Skeletal muscle tissue (tissue), 4 donors: ENCODE results near the gene PCDHGA1. TPM values are rescaled to one million over a fixed set of nuclear protein-coding genes. Genes with fewer than 3 reads are reported as not detected.

ENCODE experiments used
- H3K27ac ChIP-seq: one replicate; pipeline ENCODE4 v1.7.0; 2013; ENCODE audit warnings: mild to moderate bottlenecking, low read depth, low read length, inconsistent platforms
- H3K27me3 ChIP-seq, 3 donors: one replicate each; pipeline ENCODE4 v1.7.0; 2013; ENCODE audit warnings: low read length in 3 of 3; ENCODE audit not compliant: control insufficient read depth in 3 of 3, insufficient read depth in 3 of 3
- H3K36me3 ChIP-seq, 3 donors: one replicate each; pipeline ENCODE4 v1.7.0; 2013; ENCODE audit warnings: low read length in 3 of 3; ENCODE audit not compliant: control insufficient read depth in 3 of 3, insufficient read depth in 3 of 3
- H3K4me1 ChIP-seq, 3 donors: one replicate each; pipeline ENCODE4 v1.7.0; 2013; ENCODE audit warnings: low read length in 3 of 3, mild to moderate bottlenecking in 3 of 3; ENCODE audit not compliant: control insufficient read depth in 3 of 3, insufficient read depth in 3 of 3
- H3K4me3 ChIP-seq, 3 donors: one replicate each; pipeline ENCODE4 v1.7.0; 2013; ENCODE audit warnings: low read length in 3 of 3
- H3K9ac ChIP-seq, 3 donors: one replicate each; pipeline ENCODE4 v1.7.0; 2013; ENCODE audit warnings: low read length in 3 of 3, mild to moderate bottlenecking in 3 of 3, moderate library complexity in 2 of 3, low read depth in 1 of 3
- H3K9me3 ChIP-seq, 3 donors: one replicate each; pipeline ENCODE4 v1.7.0; 2013; ENCODE audit warnings: low read length in 3 of 3; ENCODE audit not compliant: control insufficient read depth in 3 of 3
- total RNA-seq: library from RNA; depleted of rRNA; stranded (reverse); fragments of >200 nt; gene quantifications from one replicate; pipeline ENCODE4 v1.2.3, GENCODE V29; 2014
- donor health status: Osteomylitis.

Gene PCDHGA1
- total RNA-seq, 1 donor from 2014 or later = 0.52 TPM

- peak overlapping the region in 2 of 3 donors; percentile 1 to 30 for H3K9ac ChIP-seq
Observed at GRCh38 chr5:141523991-141524390, 193.7 kb downstream of the PCDHGA1 start.

GRCh38 chr5:141524604-141525597 is 194.6 kb downstream of the PCDHGA1 start:
- Histone ChIP-seq H3K36me3 (peaks cover 24 to 48% (median 39%) of the 10 kb centered on the region in 3 donors), H3K4me3 (peak overlapping the region in 1 of 3 donors; percentile 12), H3K4me1 (peaks cover 68 to 71% (median 71%) of the 10 kb centered on the region in 3 donors), H3K9ac (peak overlapping the region in 2 of 3 donors; percentile 1 to 16), H3K27ac (peak overlapping the region; percentile 59), H3K27me3 (no peaks in the 10 kb centered on the region), H3K9me3 (no peaks in the 10 kb centered on the region)

More at GRCh38 chr5:141523991-141524390, 193.7 kb downstream of the PCDHGA1 start:
- Histone ChIP-seq H3K9me3 (no peaks in the 10 kb centered on the region), H3K36me3 (peaks cover 21 to 47% (median 45%) of the 10 kb centered on the region in 3 donors), H3K27me3 (no peaks in the 10 kb centered on the region), H3K4me3 (peak overlapping the region in 1 of 3 donors; percentile 31), H3K27ac (peak overlapping the region; percentile 59), H3K4me1 (peaks cover 68 to 71% (median 71%) of the 10 kb centered on the region in 3 donors)

- H3K27ac ChIP-seq = peak overlapping the region; percentile 59
- H3K36me3 ChIP-seq = peaks cover 24 to 48% (median 39%) of the 10 kb centered on the region in 3 donors
- H3K27me3 ChIP-seq = no peaks in the 10 kb centered on the region
- no peak overlapping the region for H3K9ac ChIP-seq
- no peak overlapping the region for H3K4me3 ChIP-seq
- H3K9me3 ChIP-seq = no peaks in the 10 kb centered on the region
- H3K4me1 ChIP-seq = peaks cover 61 to 66% (median 65%) of the 10 kb centered on the region in 3 donors
Observed at GRCh38 chr5:141525653-141526052, 195.3 kb downstream of the PCDHGA1 start.

GRCh38 chr5:141527426-141527825 is 197.1 kb downstream of the PCDHGA1 start:
- Histone ChIP-seq H3K9ac (no peak overlapping the region), H3K36me3 (peaks cover 25 to 58% (median 42%) of the 10 kb centered on the region in 3 donors), H3K9me3 (no peaks in the 10 kb centered on the region), H3K4me3 (no peak overlapping the region), H3K27ac (no peak overlapping the region), H3K4me1 (peaks cover 43 to 48% (median 48%) of the 10 kb centered on the region in 3 donors), H3K27me3 (no peaks in the 10 kb centered on the region)

- peaks cover 35 to 39% (median 38%) of the 10 kb centered on the region in 3 donors for H3K4me1 ChIP-seq
- H3K9me3 ChIP-seq = no peaks in the 10 kb centered on the region
- peak overlapping the region; percentile 80 for H3K27ac ChIP-seq
- H3K27me3 ChIP-seq = no peaks in the 10 kb centered on the region
- no peak overlapping the region for H3K4me3 ChIP-seq
- peak overlapping the region in 2 of 3 donors; percentile 40 to 60 for H3K9ac ChIP-seq
- H3K36me3 ChIP-seq = peaks cover 29 to 61% (median 38%) of the 10 kb centered on the region in 3 donors
Observed at GRCh38 chr5:141528291-141528984, 198.1 kb downstream of the PCDHGA1 start.

GRCh38 chr5:141529002-141529401 is 198.7 kb downstream of the PCDHGA1 start:
- H3K9me3 ChIP-seq = no peaks in the 10 kb centered on the region
- H3K9ac ChIP-seq = peak overlapping the region; percentile 28 to 60 (median 60)
- H3K36me3 ChIP-seq = peaks cover 32 to 60% (median 34%) of the 10 kb centered on the region in 3 donors
- no peak overlapping the region for H3K4me3 ChIP-seq
- H3K27me3 ChIP-seq = no peaks in the 10 kb centered on the region
- peaks cover 32 to 35% (median 34%) of the 10 kb centered on the region in 3 donors for H3K4me1 ChIP-seq
- peak overlapping the region; percentile 80 for H3K27ac ChIP-seq

- Histone ChIP-seq H3K9ac (no peak overlapping the region), H3K9me3 (no peaks in the 10 kb centered on the region), H3K36me3 (peaks cover 30 to 62% (median 36%) of the 10 kb centered on the region in 3 donors), H3K27ac (peak overlapping the region; percentile 80), H3K4me3 (no peak overlapping the region), H3K27me3 (no peaks in the 10 kb centered on the region), H3K4me1 (peaks cover 23 to 26% (median 25%) of the 10 kb centered on the region in 3 donors)
Observed at GRCh38 chr5:141529873-141530272, 199.6 kb downstream of the PCDHGA1 start.

GRCh38 chr5:141532726-141533125 is 202.4 kb downstream of the PCDHGA1 start:
- Histone ChIP-seq H3K9ac (no peak overlapping the region), H3K4me1 (peaks cover 16 to 21% (median 19%) of the 10 kb centered on the region in 3 donors), H3K9me3 (no peaks in the 10 kb centered on the region), H3K27ac (no peak overlapping the region), H3K36me3 (peaks cover 18 to 40% (median 20%) of the 10 kb centered on the region in 3 donors), H3K4me3 (no peak overlapping the region), H3K27me3 (no peaks in the 10 kb centered on the region)

GRCh38 chr5:141533897-141534296 is 203.6 kb downstream of the PCDHGA1 start:
- H3K9ac ChIP-seq = no peak overlapping the region
- no peak overlapping the region for H3K4me3 ChIP-seq
- H3K36me3 ChIP-seq = peaks cover 14 to 30% (median 14%) of the 10 kb centered on the region in 3 donors
- peaks cover 8 to 12% (median 11%) of the 10 kb centered on the region in 3 donors for H3K4me1 ChIP-seq
- H3K27me3 ChIP-seq = no peaks in the 10 kb centered on the region
- no peaks in the 10 kb centered on the region for H3K9me3 ChIP-seq
- no peak overlapping the region for H3K27ac ChIP-seq
